ENCODE results near the gene ZBED6.

DNA sequence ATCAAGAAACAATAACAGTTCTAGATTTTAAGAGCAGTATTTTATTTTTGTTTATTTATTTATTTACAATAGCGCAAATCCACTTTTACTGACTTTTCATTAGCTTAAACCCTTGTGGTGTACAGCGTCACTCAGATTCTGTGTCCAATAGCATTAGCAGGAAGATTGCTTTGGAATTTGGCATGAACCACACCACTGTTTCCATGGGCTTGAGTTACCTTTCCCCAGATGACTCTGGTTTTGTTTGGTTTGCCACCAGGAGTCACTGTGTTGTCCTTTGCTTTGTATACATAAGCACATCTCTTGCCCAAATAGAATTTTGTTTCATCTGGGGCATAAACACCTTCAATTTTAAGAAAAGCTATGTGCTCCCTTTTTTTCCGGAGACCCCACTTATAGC, 40.1 kb downstream of the ZBED6 start:
- TF ChIP-seq, protein P1, sequence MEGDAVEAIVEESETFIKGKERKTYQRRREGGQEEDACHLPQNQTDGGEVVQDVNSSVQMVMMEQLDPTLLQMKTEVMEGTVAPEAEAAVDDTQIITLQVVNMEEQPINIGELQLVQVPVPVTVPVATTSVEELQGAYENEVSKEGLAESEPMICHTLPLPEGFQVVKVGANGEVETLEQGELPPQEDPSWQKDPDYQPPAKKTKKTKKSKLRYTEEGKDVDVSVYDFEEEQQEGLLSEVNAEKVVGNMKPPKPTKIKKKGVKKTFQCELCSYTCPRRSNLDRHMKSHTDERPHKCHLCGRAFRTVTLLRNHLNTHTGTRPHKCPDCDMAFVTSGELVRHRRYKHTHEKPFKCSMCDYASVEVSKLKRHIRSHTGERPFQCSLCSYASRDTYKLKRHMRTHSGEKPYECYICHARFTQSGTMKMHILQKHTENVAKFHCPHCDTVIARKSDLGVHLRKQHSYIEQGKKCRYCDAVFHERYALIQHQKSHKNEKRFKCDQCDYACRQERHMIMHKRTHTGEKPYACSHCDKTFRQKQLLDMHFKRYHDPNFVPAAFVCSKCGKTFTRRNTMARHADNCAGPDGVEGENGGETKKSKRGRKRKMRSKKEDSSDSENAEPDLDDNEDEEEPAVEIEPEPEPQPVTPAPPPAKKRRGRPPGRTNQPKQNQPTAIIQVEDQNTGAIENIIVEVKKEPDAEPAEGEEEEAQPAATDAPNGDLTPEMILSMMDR (conservative IDR thresholded peaks at IDR 0.05; ENCODE audit: low read depth in 2 of 2), result peak; percentile 22 to 27; a peak in 2 of 4 replicates
- TF ChIP-seq, protein P2, sequence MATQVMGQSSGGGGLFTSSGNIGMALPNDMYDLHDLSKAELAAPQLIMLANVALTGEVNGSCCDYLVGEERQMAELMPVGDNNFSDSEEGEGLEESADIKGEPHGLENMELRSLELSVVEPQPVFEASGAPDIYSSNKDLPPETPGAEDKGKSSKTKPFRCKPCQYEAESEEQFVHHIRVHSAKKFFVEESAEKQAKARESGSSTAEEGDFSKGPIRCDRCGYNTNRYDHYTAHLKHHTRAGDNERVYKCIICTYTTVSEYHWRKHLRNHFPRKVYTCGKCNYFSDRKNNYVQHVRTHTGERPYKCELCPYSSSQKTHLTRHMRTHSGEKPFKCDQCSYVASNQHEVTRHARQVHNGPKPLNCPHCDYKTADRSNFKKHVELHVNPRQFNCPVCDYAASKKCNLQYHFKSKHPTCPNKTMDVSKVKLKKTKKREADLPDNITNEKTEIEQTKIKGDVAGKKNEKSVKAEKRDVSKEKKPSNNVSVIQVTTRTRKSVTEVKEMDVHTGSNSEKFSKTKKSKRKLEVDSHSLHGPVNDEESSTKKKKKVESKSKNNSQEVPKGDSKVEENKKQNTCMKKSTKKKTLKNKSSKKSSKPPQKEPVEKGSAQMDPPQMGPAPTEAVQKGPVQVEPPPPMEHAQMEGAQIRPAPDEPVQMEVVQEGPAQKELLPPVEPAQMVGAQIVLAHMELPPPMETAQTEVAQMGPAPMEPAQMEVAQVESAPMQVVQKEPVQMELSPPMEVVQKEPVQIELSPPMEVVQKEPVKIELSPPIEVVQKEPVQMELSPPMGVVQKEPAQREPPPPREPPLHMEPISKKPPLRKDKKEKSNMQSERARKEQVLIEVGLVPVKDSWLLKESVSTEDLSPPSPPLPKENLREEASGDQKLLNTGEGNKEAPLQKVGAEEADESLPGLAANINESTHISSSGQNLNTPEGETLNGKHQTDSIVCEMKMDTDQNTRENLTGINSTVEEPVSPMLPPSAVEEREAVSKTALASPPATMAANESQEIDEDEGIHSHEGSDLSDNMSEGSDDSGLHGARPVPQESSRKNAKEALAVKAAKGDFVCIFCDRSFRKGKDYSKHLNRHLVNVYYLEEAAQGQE (IDR thresholded peaks at IDR 0.05; ENCODE audit: unreplicated experiment), result no peak
- TF ChIP-seq EZH2 (IDR thresholded peaks at IDR 0.05; ENCODE audit: low read depth, unreplicated experiment) (no peak), POLR2AphosphoS5 (IDR thresholded peaks at IDR 0.05; ENCODE audit: low read depth) (no peak), STAT1 (IDR thresholded peaks at IDR 0.05; ENCODE audit: unreplicated experiment) (no peak), CREB1 (CRISPR knock-in tag; IDR thresholded peaks at IDR 0.05; ENCODE audit: low read depth) (no peak), EZH2phosphoT487 (IDR thresholded peaks at IDR 0.05; ENCODE audit: unreplicated experiment) (no peak), ZNF331 (CRISPR knock-in tag; IDR thresholded peaks at IDR 0.05; ENCODE audit: low read depth) (no peak), NANOG (IDR thresholded peaks at IDR 0.05; ENCODE audit: borderline replicate concordance) (no peak), JUNB (IDR thresholded peaks at IDR 0.05; ENCODE audit: unreplicated experiment) (no peak), ZNF114 (CRISPR knock-in tag; IDR thresholded peaks at IDR 0.05) (no peak)
- TF ChIP-seq, protein P3, sequence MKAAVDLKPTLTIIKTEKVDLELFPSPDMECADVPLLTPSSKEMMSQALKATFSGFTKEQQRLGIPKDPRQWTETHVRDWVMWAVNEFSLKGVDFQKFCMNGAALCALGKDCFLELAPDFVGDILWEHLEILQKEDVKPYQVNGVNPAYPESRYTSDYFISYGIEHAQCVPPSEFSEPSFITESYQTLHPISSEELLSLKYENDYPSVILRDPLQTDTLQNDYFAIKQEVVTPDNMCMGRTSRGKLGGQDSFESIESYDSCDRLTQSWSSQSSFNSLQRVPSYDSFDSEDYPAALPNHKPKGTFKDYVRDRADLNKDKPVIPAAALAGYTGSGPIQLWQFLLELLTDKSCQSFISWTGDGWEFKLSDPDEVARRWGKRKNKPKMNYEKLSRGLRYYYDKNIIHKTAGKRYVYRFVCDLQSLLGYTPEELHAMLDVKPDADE (IDR thresholded peaks at IDR 0.05), result no peak
